ENCODE results near the gene BCL11B. TPM values are rescaled to one million over a fixed set of nuclear protein-coding genes. Genes with fewer than 3 reads are reported as not detected.

BCL11B gene
- total RNA-seq, 4 donors from 2014 or later, result 39.1 to 74.3 (median 51.7) TPM

DNA sequence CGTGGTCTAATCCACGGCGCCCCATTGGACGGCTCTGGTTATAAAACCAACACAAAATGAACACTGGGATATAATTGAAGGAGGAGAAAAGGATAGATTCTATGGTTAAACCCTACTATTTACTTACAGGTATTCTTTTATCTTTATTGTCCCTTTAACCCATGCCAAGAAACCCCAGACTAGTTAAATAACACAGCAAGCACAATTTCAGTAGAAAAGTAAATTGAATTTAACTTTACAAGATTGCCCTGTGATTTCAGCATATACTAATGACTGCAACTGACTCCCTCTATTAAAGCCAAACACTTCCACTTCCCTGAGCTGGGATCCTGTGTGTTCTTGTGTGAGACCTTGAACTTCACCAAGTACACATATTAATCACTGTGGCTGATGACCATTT, 45.3 kb downstream of the BCL11B start:
- TF ChIP-seq CTCF (IDR thresholded peaks at IDR 0.05), result no peak
- no peak for TF ChIP-seq POLR2A (IDR thresholded peaks at IDR 0.05)
- WGBS, 2 donors, result 89 to 95% methylated on average over 4 of the region's 4 CpGs
- intact Hi-C loops (cut with DNase I; ENCODE audit: low total_unique reads), result no loop called here
- DNase-seq (ENCODE audit: low spot score in 2 of 2), result no peak
- H3K4me3 ChIP-seq (ENCODE audit: low read depth, poor library complexity, severe bottlenecking), result no peak overlapping the region

DNA sequence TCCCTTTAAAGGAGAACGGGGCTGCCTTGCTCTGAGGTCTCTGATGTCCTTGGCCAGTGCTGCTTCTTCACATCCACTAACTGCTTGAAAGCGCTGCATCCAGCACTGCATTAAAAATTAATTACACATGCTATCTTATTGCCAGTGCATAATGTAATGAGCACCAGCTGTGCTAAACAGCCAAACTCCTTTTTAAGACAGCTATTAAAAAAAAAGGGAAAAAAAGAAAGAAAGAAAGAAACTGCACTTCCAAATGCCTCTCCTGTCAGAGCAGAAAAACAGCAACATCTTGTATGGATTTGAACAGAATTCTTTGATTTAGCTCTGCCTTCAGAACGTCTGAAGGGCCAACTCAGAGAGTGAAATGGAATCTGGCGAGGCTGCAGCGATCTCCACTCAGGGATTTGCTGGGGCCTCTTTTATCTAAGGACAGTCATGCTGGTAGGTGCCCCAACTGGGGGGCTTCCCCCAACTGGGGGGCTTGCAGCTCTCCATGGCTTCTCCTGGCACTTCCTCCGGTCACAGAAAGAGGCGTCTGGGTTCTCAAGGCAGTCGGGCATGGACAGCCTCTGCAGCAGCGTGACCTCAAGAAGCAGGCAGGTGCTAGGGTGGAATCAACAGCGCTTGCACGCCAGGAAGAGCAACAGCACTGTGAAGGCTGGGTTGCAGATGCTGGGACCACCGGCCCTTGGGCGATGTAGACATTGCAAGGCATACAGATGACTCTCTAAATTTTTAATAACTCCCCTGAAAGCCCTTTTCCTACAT, 46.4 kb downstream of the BCL11B start:
- DNase-seq (ENCODE audit: low spot score in 2 of 2), result no peak
- intact Hi-C loops (cut with DNase I; ENCODE audit: low total_unique reads), result no loop called here
- 49 to 63% methylated on average over 12 to 13 of the region's 13 CpGs for WGBS, 2 donors

GRCh38 chr14:99224948-99225347, 47.0 kb downstream of the BCL11B start:
- intact Hi-C loops (cut with DNase I; ENCODE audit: low total_unique reads), result no loop called here
- 72 to 94% methylated on average over 3 of the region's 3 CpGs for WGBS, 2 donors
- no peak for TF ChIP-seq CTCF (IDR thresholded peaks at IDR 0.05)
- no peak for TF ChIP-seq POLR2A (IDR thresholded peaks at IDR 0.05)
- no peak overlapping the region for H3K4me3 ChIP-seq (ENCODE audit: low read depth, poor library complexity, severe bottlenecking)
- DNase-seq (ENCODE audit: low spot score in 2 of 2), result no peak

More for the DNA sequence above, 46.4 kb downstream of the BCL11B start:
- TF ChIP-seq POLR2A (IDR thresholded peaks at IDR 0.05) (no peak), CTCF (IDR thresholded peaks at IDR 0.05) (no peak)
- H3K4me3 ChIP-seq (ENCODE audit: low read depth, poor library complexity, severe bottlenecking), result no peak overlapping the region

DNA sequence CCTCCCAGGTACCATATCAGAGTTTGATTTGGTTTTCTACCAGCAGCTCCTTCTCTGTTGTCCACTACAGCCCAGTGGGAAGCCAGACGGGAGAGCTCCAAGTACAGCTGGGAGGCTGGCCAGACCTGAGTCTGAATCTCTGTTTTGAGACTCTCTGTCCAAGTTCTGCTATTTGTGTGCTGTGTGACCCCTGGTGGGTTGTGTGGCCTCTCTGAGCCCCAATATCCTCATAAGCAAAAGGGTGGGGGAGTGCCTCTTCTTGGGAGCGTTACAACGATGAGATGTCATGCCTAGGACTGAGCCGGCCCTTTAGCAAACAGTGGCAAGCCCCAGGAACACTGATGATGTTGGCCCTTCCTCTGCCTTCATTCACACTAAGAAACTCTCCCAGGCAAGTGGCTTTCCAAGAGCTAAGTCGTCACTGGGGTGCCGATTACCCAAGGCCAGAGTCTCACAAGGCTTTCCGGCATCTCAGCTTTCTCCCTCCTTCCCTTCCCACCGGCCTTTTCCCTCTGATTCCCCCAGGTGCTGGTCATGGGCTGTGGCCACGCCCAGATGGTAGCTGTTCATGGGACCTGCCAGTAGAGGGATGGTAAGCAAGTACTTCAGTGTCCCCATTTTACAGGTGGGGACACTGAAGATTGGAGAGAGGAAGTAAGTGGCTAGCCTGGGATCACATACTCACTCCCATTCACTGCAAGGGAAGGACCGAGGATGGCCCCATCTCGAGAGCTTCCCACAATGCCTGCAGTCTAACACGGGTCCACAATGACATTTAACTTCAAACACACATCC, 47.7 kb downstream of the BCL11B start:
- intact Hi-C loops (cut with DNase I; ENCODE audit: low total_unique reads), result no loop called here
- no peak for DNase-seq (ENCODE audit: low spot score in 2 of 2)
- H3K4me3 ChIP-seq (ENCODE audit: low read depth, poor library complexity, severe bottlenecking), result no peak overlapping the region
- TF ChIP-seq CTCF (IDR thresholded peaks at IDR 0.05) (no peak), POLR2A (IDR thresholded peaks at IDR 0.05) (no peak)
- WGBS, 2 donors, result 69 to 79% methylated on average over 12 of the region's 12 CpGs

GRCh38 chr14:99221445-99221844, 50.6 kb downstream of the BCL11B start:
- intact Hi-C loops (cut with DNase I; ENCODE audit: low total_unique reads), result no loop called here
- TF ChIP-seq POLR2A (IDR thresholded peaks at IDR 0.05) (no peak), CTCF (IDR thresholded peaks at IDR 0.05) (no peak)
- 79 to 83% methylated on average over 13 of the region's 13 CpGs for WGBS, 2 donors
- no peak for DNase-seq (ENCODE audit: low spot score in 2 of 2)
- H3K4me3 ChIP-seq (ENCODE audit: low read depth, poor library complexity, severe bottlenecking), result no peak overlapping the region
